ENCODE data around the gene MAPRE2. TPM values are rescaled to one million over a fixed set of nuclear protein-coding genes. Genes with fewer than 3 reads are reported as not detected.

MAPRE2 gene
- total RNA-seq, 2 donors from 2014 or later: 25.5 to 32.2 TPM

- no peak for DNase-seq
- H3K4me1 ChIP-seq: no peaks in the 10 kb centered on the region
- no peaks in the 10 kb centered on the region for H3K36me3 ChIP-seq
Observed at GRCh38 chr18:35180455-35180854, 139.2 kb downstream of the MAPRE2 start.

DNA sequence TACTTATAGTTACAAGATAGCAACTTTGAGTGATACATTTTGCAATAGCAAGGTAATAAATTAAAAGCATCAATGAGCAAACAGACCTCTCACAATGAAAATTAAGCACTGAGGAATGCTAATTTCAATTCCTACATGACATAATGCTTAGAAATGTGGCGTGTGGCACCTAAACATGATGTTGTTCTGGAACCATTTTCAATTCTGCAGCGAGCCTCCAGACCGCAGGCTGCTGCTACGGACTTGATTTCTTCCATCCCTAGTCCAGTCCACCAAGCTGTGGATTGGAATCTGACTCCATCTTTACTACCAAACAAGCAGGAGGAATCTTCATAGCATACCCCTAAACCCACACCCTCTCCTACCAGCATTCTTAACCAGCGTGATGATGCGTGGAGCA, 140.9 kb downstream of the MAPRE2 start:
- H3K4me3 ChIP-seq: no peak overlapping the region
- H3K27ac ChIP-seq: no peak overlapping the region
- no peaks in the 10 kb centered on the region for H3K4me1 ChIP-seq
- intact Hi-C loops (cut with DNase I): no loop called here
- no peaks in the 10 kb centered on the region for H3K9me3 ChIP-seq
- no peaks in the 10 kb centered on the region for H3K36me3 ChIP-seq
- no peak for DNase-seq
- no peak overlapping the region for H3K9ac ChIP-seq (ENCODE audit: low read depth in 2 of 2, low read length in 2 of 2)
- H3K27me3 ChIP-seq: no peaks in the 10 kb centered on the region
- no peak for TF ChIP-seq CTCF (IDR thresholded peaks at IDR 0.05)

More at GRCh38 chr18:35180455-35180854, 139.2 kb downstream of the MAPRE2 start:
- Histone ChIP-seq H3K9ac (ENCODE audit: low read depth in 2 of 2, low read length in 2 of 2) (no peak overlapping the region), H3K27me3 (no peaks in the 10 kb centered on the region), H3K27ac (no peak overlapping the region), H3K9me3 (no peaks in the 10 kb centered on the region), H3K4me3 (no peak overlapping the region)
- no peak for TF ChIP-seq CTCF (IDR thresholded peaks at IDR 0.05)
- intact Hi-C loops (cut with DNase I): no loop called here

DNA sequence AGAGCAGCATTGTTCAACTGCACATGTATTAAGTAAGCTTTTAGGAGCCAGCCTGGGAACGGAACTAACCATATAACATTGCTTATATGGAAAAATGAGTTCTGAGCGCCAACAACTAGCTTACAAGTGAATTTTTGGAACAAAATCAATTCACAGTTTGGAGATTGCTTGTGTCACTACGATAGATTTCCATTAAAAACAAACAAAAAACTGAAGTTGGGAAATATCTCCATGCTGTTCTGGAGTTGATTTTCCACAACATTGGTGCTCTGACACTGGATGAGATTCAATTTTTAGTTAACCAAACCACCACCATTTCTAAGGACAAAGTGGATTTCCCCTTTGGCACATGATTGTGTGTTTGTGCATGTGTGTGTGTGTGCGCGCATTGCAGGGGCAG, 142.7 kb downstream of the MAPRE2 start:
- DNase-seq: no peak
- no peak for TF ChIP-seq CTCF (IDR thresholded peaks at IDR 0.05)
- Histone ChIP-seq H3K27ac (no peak overlapping the region), H3K9ac (ENCODE audit: low read depth in 2 of 2, low read length in 2 of 2) (no peak overlapping the region), H3K36me3 (no peaks in the 10 kb centered on the region), H3K27me3 (no peaks in the 10 kb centered on the region), H3K9me3 (no peaks in the 10 kb centered on the region), H3K4me1 (no peaks in the 10 kb centered on the region), H3K4me3 (no peak overlapping the region)
- intact Hi-C loops (cut with DNase I): no loop called here

DNA sequence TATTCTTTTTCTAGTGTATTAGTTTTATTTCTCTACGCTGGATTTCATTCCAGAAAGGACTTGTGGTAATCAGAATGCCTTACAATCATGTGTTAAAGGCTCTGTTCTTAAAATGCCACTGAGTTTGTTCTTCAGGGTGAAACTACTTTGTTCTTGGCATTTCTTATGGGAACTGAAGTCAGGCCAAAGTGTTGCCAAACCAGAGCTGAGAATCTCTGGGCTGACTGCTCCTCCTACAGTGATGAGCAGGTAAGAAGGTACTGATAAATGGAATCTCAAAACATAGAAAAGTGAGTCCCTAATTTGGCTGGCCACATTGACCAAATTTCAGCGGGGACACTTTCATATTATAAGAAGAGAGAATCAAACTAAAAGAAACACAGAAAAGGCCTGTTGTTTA, 144.6 kb downstream of the MAPRE2 start:
- TF ChIP-seq CTCF (IDR thresholded peaks at IDR 0.05): no peak
- Histone ChIP-seq H3K4me1 (no peaks in the 10 kb centered on the region), H3K27ac (no peak overlapping the region), H3K9ac (ENCODE audit: low read depth in 2 of 2, low read length in 2 of 2) (no peak overlapping the region), H3K9me3 (no peaks in the 10 kb centered on the region), H3K27me3 (no peaks in the 10 kb centered on the region), H3K4me3 (no peak overlapping the region), H3K36me3 (no peaks in the 10 kb centered on the region)
- intact Hi-C loops (cut with DNase I): no loop called here
- no peak for DNase-seq

GRCh38 chr18:35186291-35187034, 145.2 kb downstream of the MAPRE2 start:
- no peak overlapping the region for H3K27ac ChIP-seq

More at GRCh38 chr18:35186291-35187034, 145.2 kb downstream of the MAPRE2 start:
- H3K4me3 ChIP-seq: no peak overlapping the region
- H3K27me3 ChIP-seq: no peaks in the 10 kb centered on the region
- intact Hi-C loops (cut with DNase I): no loop called here
- no peaks in the 10 kb centered on the region for H3K36me3 ChIP-seq
- H3K9ac ChIP-seq (ENCODE audit: low read depth in 2 of 2, low read length in 2 of 2): no peak overlapping the region
- no peak for TF ChIP-seq CTCF (IDR thresholded peaks at IDR 0.05)
- H3K4me1 ChIP-seq: no peaks in the 10 kb centered on the region
- DNase-seq: no peak
- H3K9me3 ChIP-seq: no peaks in the 10 kb centered on the region
